Suprapubic skin (tissue), 4 donors: ENCODE data around the gene SERHL2.

ENCODE experiments used
- CTCF ChIP-seq, 2 donors: fragments of 200-600 bp in 1 of 2; fragments of 450-650 bp in 1 of 2; sonication (generic) in 1 of 2; IDR thresholded peaks; one replicate each; pipeline ENCODE4 v1.5.1; 2016 to 2019; ENCODE audit warnings: antibody characterized with exemption in 2 of 2, mild to moderate bottlenecking in 1 of 2, moderate library complexity in 1 of 2
- POLR2A ChIP-seq, 2 donors: fragments of 450-650 bp; IDR thresholded peaks; one replicate each; pipeline ENCODE4 v1.6.1; 2017; ENCODE audit warnings: antibody characterized with exemption in 2 of 2, mild to moderate bottlenecking in 2 of 2, moderate library complexity in 2 of 2
- POLR2AphosphoS5 ChIP-seq, 3 donors: sonication (generic); formaldehyde crosslinking; IDR thresholded peaks; one replicate each; pipeline ENCODE4 v1.6.1; 2017; ENCODE audit warnings: antibody characterized with exemption in 3 of 3

DNA sequence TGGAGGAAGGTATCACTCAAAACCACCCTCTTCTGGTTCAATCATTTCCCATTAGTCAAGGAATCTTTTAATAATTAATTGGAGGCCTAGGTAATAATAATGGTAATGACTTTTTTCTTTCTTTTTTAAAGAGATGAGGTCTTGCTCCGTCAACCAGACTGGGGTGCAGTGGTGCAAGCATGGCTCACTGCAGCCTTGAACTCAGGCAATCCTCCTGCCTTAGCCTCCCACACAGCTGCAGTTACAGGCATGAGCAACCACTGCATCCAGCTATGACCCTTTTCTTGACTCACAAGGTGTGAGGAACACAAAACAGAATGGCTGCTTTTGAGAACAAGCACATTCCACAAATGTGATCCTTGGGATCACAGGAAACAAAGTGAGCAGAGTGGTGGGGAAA lies 57.3 kb downstream of the SERHL2 start:
- TF ChIP-seq POLR2AphosphoS5 (IDR thresholded peaks at IDR 0.05): no peak
- no peak for TF ChIP-seq POLR2A (IDR thresholded peaks at IDR 0.05)
- no peak for TF ChIP-seq CTCF (IDR thresholded peaks at IDR 0.05)
